ENCODE data around the gene MAMDC2.

GRCh38 chr9:70137577-70137976 lies 93.9 kb downstream of the MAMDC2 start:
- TF ChIP-seq CTCF (IDR thresholded peaks at IDR 0.05) (no peak), EZH2 (IDR thresholded peaks at IDR 0.05) (no peak), EZH2phosphoT487 (IDR thresholded peaks at IDR 0.05) (no peak)
